RWPE1 (cell line): ENCODE data around the gene ACAA1.

Source experiments
- CTCF ChIA-PET: fragments of 350-600 bp; sonication (Branson Sonifier 250); formaldehyde crosslinking; extraction: SDS; loops from one replicate; lab custom pipeline; 2021; lab: Yijun Ruan, JAX
- POLR2A ChIA-PET: fragments of 400-600 bp; formaldehyde crosslinking; extraction: SDS; loops from one replicate; lab custom pipeline; 2020; ENCODE audit warnings: antibody characterized with exemption; ENCODE audit not compliant: low non-redundant PET; lab: Yijun Ruan, JAX
- DNase-seq: peaks from one replicate; pipeline ENCODE4 v3.0.0; 2012; ENCODE audit warnings: low spot score
- H3K27ac ChIP-seq: fragments of 450-650 bp; 2 replicates; pipeline ENCODE4 v1.5.1; 2017
- CTCF ChIP-seq: fragments of 450-650 bp; conservative IDR thresholded peaks from 2 replicates; pipeline ENCODE4 v1.5.1; 2017; ENCODE audit warnings: low read depth, mild to moderate bottlenecking

The ACAA1 gene

GRCh38 chr3:38126121-38126892, 10.6 kb downstream of the ACAA1 start:
- TF ChIP-seq CTCF = no peak
- POLR2A ChIA-PET = no interaction called here
- DNase-seq = no peak
- no peak overlapping the region for H3K27ac ChIP-seq
- CTCF ChIA-PET = no interaction called here

- H3K27ac ChIP-seq = no peak overlapping the region
- ChIA-PET POLR2A (no interaction called here), CTCF (no interaction called here)
- TF ChIP-seq CTCF = no peak
- no peak for DNase-seq
Measured at GRCh38 chr3:38125305-38126120, 11.4 kb downstream of the ACAA1 start.

GRCh38 chr3:38124324-38125122, 12.4 kb downstream of the ACAA1 start:
- CTCF ChIA-PET = no interaction called here
- POLR2A ChIA-PET = no interaction called here
- TF ChIP-seq CTCF = no peak
- no peak for DNase-seq
- no peak overlapping the region for H3K27ac ChIP-seq

GRCh38 chr3:38122712-38123290, 14.1 kb downstream of the ACAA1 start:
- ChIA-PET CTCF (no interaction called here), POLR2A (no interaction called here)
- DNase-seq = no peak
- no peak for TF ChIP-seq CTCF
- no peak overlapping the region for H3K27ac ChIP-seq

- POLR2A ChIA-PET = no interaction called here
- no peak for TF ChIP-seq CTCF
- no peak for DNase-seq
- no peak overlapping the region for H3K27ac ChIP-seq
- CTCF ChIA-PET = no interaction called here
Measured at GRCh38 chr3:38121832-38122461, 15.0 kb downstream of the ACAA1 start.
